Esophagus squamous epithelium (tissue), 4 donors: ENCODE data around the gene CBX4.

Experiments used
- CTCF ChIP-seq, 6 experiments: fragments of 450-650 bp in 4 of 6; fragments of 200-600 bp in 2 of 6; sonication (generic) in 2 of 6; IDR thresholded peaks; one replicate each; pipeline ENCODE4 v1.5.1; 2016 to 2019; ENCODE audit warnings: antibody characterized with exemption in 6 of 6, mild to moderate bottlenecking in 4 of 6, moderate library complexity in 4 of 6
- POLR2A ChIP-seq, 4 donors: fragments of 450-650 bp; IDR thresholded peaks; one replicate each; pipeline ENCODE4 v1.6.1; 2017; ENCODE audit warnings: antibody characterized with exemption in 4 of 4, mild to moderate bottlenecking in 4 of 4, moderate library complexity in 3 of 4

GRCh38 chr17:79783891-79784290 lies 55.3 kb downstream of the CBX4 start:
- TF ChIP-seq CTCF (IDR thresholded peaks at IDR 0.05) = no peak
- TF ChIP-seq POLR2A (IDR thresholded peaks at IDR 0.05) = no peak
